Activated naive CD8-positive, alpha-beta T cell treated with anti-CD3 and anti-CD28 coated beads, Interleukin-2, amount 50 U/mL, for 16 hours (primary cell): ENCODE measurements around the gene WASHC2A.
"Not testable (repeated sequence)": the region's sequence is repeated elsewhere in the genome, so short reads cannot be mapped to it uniquely, and the experiment has no call there.

ENCODE experiments used
- DNase-seq: peaks from one replicate; pipeline ENCODE4 v3.0.0-alpha.2; 2020; ENCODE audit warnings: low read depth, low spot score

Gene WASHC2A

GRCh38 chr10:50067546-50068351, at the start of gene WASHC2A:
Gene WASHC2A (plus strand): TSS chr10:50067954. CDS start chr10:50068006, 52 bp downstream.
- peak; percentile 69 for DNase-seq

DNA sequence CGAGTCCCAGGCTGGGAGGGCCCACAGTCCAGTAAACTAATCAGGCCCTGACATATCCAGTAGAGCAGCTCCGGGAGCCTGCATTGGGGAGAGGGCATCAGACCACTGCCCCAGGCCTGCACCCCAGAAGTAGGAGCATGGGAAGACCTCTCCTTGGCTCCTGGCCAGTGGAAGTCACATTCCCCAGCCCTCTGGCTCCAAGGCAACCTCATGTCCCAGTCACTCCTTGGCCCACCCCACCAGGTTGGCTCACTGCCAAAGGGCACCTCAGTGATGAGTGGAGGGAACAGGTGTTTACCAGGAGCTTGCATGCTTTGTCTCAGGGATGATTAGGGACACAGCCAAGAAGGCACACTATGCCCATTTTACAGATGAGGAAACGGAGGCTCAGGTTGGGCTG, 48.5 kb upstream of the WASHC2A start:
- DNase-seq, result not testable (repeated sequence)

GRCh38 chr10:50020451-50021024, 47.2 kb upstream of the WASHC2A start:
- not testable (repeated sequence) for DNase-seq

DNA sequence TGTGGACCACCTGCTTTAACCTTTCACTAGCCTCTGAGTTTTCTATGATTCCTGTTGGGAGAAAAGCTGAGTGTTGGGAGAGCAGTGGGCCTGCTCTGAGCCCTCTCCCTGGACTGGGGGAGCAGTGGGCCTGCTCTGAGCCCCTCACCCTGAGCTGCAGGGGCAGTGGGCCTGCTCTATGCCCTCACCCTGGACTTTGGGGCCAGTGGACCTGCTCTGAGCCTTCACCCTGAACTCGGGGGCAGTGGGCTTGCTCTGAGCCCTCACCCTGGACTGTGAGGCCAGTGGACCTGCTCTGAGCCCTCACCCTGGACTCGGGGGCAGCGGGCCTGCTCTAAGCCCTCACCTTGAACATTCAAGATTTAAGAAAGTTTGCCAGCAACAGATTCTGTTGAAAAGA, 46.1 kb upstream of the WASHC2A start:
- DNase-seq, result no peak

DNA sequence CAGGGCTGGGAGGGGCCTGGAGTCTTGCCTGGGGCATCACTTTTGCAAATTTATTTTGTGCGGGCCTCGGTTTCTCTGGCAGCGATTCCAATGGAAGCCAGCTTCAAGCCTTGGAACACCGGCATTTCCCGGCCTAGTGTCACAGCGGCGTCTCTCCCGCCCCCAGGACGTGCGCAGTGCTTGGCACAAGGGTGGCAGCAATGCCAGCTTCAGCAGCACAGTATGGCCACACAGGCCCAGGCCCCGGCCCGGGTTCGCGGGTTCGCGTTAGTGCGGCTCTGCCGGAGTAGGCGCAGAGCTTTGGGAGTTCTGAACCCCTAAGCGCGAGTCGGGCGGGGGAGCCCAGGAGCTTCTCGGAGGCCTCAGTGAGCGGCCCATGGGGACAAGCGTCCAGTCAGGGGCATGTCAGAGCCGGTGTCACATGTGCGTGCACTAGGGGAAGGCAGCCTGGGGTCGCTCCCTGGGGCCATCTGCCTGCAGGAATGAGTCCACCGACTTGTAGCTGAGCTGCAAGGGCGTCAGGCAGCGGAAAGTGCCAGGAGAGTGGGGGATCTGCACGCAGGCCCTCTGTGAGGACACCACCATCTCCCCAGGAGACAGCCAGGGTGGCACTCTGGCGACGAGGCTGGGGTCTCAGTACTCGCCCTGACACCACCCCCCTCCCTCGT, 42.9 kb upstream of the WASHC2A start:
- not testable (repeated sequence) for DNase-seq

DNA sequence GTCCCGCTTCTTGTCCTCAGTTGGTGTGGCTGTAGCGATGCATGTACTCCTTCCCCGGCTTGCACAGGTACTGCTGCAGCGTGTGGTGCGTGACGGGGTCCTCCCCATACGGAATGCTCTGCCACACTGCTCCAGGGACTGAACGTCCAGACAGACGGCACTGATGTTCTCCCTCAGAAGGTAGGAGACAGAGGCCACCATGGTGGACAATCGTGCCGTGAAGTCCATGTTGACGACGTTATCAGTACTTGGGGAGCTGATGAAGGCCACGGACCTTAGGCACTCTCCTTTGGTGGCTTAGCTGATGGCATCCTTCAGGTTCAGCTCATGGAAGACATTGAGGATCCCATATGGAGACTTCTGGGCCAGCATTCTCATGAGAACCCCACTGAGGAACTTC, 42.1 kb upstream of the WASHC2A start:
- DNase-seq, result no peak

GRCh38 chr10:50027195-50027594, 40.6 kb upstream of the WASHC2A start:
- DNase-seq, result no peak

DNA sequence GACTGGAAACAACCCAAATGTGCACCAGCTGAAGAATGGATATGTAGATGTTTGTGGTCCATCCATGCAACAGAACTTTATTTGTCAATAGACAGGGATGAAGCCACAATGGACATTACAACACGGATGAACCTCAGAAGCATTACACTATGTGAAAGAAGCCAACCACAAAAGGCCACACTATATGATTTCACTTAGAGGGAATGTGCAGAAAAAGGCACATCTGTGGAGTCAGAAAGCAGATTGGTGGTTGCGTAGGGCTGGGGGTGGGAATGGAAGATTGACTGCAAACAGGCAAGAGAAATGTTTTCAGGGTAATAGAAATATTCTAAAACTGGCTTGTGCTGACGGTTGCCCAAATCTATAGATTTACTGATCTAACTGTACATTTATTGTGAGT, 34.3 kb upstream of the WASHC2A start:
- DNase-seq, result no peak

DNA sequence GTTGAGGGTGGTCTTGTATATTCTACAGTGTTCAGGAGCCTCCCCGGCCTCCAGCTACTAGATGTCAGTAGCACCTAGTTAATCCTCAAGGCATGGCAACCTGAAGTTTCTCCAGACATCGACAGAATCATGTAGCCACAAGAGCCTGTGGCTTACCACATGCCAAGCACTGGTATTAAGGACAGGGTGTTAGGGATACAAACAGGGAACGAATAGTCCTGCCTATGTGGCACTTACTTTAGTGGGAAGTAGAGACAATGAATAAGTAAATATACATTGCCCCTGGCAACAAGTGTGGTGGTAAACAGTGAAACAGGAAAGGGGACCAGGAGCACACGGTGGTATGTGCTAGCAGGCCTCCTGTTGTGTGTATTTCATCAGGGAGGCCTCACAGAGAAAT, 32.4 kb upstream of the WASHC2A start:
- DNase-seq, result not testable (repeated sequence)

DNA sequence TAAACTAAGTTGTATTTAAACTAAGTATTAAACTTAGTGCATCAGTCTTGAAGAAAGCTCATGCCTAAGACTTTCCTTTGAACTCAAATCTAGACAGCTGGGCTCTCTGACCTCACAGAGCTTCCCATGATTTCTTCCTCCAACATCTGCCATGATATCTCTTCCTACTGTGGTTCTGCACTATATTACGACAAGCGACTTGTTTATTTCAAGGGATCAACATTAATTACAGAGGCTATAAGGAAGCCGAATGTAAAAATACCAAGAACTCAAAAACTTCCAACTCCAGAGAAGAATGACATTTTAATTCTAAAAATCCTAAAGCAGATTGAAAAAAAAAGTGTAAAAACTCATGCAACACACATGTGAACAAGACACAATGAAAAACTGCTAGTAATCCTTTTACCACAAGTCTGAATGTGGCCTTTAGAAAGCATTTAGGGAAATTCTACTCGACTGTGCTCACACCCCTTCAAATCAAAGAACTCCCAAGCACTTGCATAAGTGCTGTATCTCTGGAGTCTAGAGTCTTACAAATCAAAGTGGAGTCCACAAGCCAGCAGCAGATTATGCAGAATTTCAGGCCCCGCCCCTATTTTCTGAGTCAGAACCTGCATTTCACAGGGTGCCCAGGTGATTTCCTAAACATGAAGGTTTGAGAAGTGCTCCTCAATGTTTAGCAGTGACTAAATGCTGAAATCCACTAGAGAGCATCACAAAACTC, 22.7 kb upstream of the WASHC2A start:
- no peak for DNase-seq

DNA sequence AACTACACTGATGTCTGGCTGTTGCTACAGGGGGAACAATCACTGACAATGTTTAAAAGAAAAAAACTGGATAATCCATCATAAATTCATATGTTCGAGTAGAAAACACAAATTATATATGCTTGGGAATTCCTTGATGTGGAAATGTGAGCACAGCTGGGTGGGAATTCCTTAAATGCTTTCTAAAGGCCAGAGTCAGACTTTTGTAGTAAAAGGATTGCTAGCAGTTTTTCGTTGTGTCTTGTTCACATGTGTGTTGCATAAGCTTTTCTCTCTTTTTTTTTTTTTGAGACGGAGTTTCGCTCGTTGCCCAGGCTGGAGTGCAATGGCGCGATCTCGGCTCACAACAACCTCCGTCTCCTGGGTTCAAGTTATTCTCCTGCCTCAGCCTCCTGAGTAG, 21.3 kb upstream of the WASHC2A start:
- DNase-seq, result not testable (repeated sequence)

GRCh38 chr10:50047594-50047993, 20.2 kb upstream of the WASHC2A start:
- not testable (repeated sequence) for DNase-seq

DNA sequence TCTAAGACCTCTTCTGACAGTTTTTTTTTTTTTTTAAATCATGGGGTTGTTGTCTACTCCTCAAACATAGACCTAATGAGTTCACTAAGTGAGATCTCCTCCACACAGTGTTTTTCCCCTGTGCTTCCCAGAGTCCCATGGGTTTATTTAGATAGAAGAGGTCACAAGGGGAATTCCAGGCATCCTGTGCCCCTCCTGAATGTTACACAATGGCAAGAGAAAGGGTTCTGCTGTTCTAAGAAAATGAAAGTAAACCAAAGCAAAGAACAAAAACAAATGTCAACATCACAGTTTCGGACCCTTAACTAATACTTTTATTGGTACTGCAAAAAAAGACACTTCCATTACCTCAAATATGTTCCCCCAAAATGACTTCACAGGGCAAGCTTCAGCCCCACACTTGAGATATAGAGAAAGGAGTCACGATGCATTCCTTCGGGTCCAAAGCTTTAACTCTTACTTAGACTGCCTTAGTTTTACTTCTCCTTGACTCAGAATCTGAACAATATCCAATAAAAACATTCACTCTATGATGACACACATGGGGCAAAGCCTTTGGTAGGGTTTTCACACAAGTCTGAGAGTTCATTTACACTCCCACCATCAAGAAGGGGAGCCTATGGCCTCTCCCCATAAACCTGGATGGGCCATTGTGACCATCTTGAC, 15.6 kb upstream of the WASHC2A start:
- DNase-seq, result not testable (repeated sequence)

DNA sequence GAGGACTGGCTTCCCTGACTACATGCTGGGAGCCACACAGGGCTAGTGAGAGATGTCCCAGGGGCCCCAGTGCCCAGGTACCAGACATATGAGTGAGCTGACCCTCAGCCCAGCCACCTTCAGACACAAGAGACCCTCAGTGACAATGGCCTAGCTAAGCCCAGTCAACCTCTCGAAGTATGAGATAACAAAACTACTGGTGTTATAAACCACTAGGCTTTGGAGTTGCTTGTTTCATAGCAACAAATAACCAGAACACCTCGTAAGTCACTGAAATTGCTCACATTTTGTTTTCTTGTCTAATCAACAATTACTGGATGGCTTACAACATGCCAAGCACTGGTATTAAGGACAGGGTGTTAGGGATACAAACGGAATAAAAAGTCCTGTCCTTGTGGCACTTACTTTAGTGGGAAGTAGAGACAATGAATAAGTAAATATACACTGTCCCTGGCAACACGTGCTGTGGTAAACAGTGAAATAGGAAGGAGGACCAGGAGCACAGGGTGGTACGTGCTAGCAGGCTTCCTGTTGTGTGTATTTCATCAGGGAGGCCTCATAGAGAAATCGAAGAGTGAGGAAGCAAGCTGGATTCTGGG, 14.9 kb upstream of the WASHC2A start:
- not testable (repeated sequence) for DNase-seq

- not testable (repeated sequence) for DNase-seq
These were observed 12.1 kb upstream of the WASHC2A start for GRCh38 chr10:50055494-50056292.

DNA sequence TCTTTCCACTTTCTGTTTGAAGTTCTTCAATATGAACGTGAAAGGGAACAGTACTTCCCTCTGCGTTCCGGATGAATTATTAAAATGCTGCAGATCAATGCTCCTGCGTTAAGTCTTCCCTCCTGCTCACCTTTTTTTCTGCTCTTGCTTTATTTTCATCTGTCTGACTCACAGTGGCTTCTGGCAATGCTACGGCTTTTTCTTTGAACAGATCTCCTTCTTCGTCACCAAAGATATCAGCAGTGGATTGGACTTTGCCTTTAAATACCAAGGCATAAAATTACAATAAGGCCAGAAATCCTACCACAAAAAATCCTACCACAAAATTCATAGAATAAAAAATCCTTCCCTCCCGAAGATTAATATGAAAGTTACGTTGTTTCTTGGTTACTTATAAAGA, 11.1 kb upstream of the WASHC2A start:
- DNase-seq, result not testable (repeated sequence)

DNA sequence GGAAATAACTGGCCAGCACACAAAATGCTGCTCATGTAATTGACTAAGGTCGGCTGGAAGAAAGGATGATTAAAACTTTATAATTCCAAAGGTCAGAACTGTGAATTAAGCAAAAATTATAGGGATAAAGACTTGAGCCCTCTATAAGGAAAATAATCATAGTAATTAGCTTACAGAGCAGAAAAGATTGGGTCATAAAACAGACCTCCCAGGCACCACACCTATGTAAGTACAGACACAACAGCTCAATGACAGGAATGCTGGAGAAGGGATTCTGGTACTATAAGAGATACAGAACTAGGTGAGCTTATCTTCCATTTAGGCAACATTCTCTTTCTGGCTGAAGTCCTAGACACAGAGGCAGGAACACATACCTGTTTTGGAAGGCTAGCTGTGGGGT, 9.0 kb upstream of the WASHC2A start:
- not testable (repeated sequence) for DNase-seq

DNA sequence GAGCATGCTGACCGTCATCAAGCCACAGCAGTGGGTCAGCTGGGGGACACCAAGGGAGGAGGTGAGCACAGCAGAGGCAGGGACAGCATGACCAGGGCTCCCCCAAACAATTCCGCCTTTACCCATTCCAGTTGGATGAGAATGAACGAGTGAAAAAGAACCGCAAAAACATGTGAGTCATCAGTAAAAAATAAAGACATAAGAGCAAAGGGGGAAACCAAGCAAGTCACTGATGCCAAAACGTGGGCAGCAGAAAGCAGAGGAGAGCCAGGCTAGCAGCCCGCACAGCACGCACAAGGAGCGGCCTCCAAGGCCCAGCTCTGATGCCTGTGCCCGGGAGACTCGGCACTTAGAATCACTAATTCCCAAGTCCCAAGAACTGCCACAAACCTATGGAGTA, 7.8 kb upstream of the WASHC2A start:
- DNase-seq, result not testable (repeated sequence)

GRCh38 chr10:50061548-50061947, 6.2 kb upstream of the WASHC2A start:
- not testable (repeated sequence) for DNase-seq

DNA sequence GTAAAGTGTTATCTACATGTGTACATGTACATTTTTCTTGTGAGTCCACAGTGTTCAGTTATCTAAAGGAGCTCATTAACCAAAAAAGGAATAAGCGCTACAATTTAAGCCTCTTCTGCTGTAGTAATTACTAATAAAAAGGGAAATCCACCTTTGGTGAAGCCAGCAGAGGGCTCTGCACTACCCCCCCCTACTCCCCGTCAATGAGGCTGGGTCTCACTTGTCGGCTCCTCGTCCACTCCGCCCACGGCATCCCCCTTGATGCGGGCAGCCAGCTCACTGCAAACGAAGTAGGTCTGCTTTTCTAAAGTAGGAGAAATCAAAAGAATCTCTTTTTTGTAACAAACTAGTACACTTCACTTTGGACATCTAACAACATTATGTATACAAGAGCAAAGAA, 4.7 kb upstream of the WASHC2A start:
- DNase-seq, result no peak
